Measurements from ENCODE around the gene GANAB. TPM values are rescaled to one million over a fixed set of nuclear protein-coding genes. Genes with fewer than 3 reads are reported as not detected.
A peak's percentile ranks its signal among the peaks of the same experiment; 100 is the strongest.
"Not testable (repeated sequence)": the region's sequence is repeated elsewhere in the genome, so short reads cannot be mapped to it uniquely, and the experiment has no call there.

The GANAB gene
- total RNA-seq: 100 to 1,000 TPM; 108 to 166 (median 128) TPM

- DNase-seq (ENCODE audit: low spot score): peak; percentile 99
- ATAC-seq (ENCODE audit: low FRiP score): peak; percentile 97
- TF ChIP-seq CTCF (IDR thresholded peaks at IDR 0.05): no peak
Measured at GRCh38 chr11:62645946-62646824, at the start of gene GANAB. TSS of gene GANAB (minus strand) at chr11:62646613. CDS start at chr11:62646599, 14 bp downstream.

GRCh38 chr11:62694455-62695167 lies 48.2 kb upstream of the GANAB start:
- DNase-seq (ENCODE audit: low spot score) (peak; percentile 74), ATAC-seq (ENCODE audit: low FRiP score) (peak; percentile 90)
- peak in 1 of 3 donors; percentile 52 for TF ChIP-seq CTCF (IDR thresholded peaks at IDR 0.05)

- not testable (repeated sequence) for ATAC-seq (ENCODE audit: low FRiP score)
Measured at GRCh38 chr11:62693624-62694023, 47.2 kb upstream of the GANAB start.

GRCh38 chr11:62689421-62690183 lies 43.2 kb upstream of the GANAB start, which contains the start of gene LRRN4CL:
TSS of gene LRRN4CL (minus strand) at chr11:62689530. CDS start at chr11:62688508, 1,022 bp downstream.
- DNase-seq (ENCODE audit: low spot score): peak; percentile 59
- ATAC-seq (ENCODE audit: low FRiP score): peak; percentile 87
- TF ChIP-seq CTCF (IDR thresholded peaks at IDR 0.05): no peak

More at GRCh38 chr11:62693624-62694023, 47.2 kb upstream of the GANAB start:
- not testable (repeated sequence) for DNase-seq (ENCODE audit: low spot score)

- DNase-seq (ENCODE audit: low spot score) (no peak), ATAC-seq (ENCODE audit: low FRiP score) (no peak)
- no peak for TF ChIP-seq CTCF (IDR thresholded peaks at IDR 0.05)
Measured at GRCh38 chr11:62688491-62688890, 42.1 kb upstream of the GANAB start.

GRCh38 chr11:62687508-62688396 lies 41.3 kb upstream of the GANAB start:
- TF ChIP-seq CTCF (IDR thresholded peaks at IDR 0.05): no peak
- no peak for ATAC-seq (ENCODE audit: low FRiP score)
- no peak for DNase-seq (ENCODE audit: low spot score)

Measured in omental fat pad (tissue), 4 donors.